Spleen (tissue), 7 donors: ENCODE data around the gene NCOR2.

ENCODE experiments used
- POLR2A ChIP-seq, 3 donors: fragments of 450-650 bp; IDR thresholded peaks; one replicate each; pipeline ENCODE4 v1.5.1; 2017; ENCODE audit warnings: antibody characterized with exemption in 3 of 3, mild to moderate bottlenecking in 1 of 3
- TF ChIP-seq, protein P1 (sequence below), 11 experiments: fragments of 200-600 bp in 7 of 11; fragments of 450-650 bp in 4 of 11; sonication (generic) in 4 of 11; IDR thresholded peaks in 8 of 11; conservative IDR thresholded peaks in 3 of 11; 1 replicate in 7 of 11; 2 replicates in 4 of 11; pipeline versions ENCODE4 v1.4.0 to v1.8.0; 2016 to 2021; ENCODE audit warnings: antibody characterized with exemption in 11 of 11, inconsistent platforms in 4 of 11, mild to moderate bottlenecking in 1 of 11
- donor health status: DM: no; HTN: no; CAD: no; lungs with moderate emphysema.
- donor health status: DM: no; HTN: no; CAD: no.
- donor health status: DM: no; HTN: no; CAD: no.

DNA sequence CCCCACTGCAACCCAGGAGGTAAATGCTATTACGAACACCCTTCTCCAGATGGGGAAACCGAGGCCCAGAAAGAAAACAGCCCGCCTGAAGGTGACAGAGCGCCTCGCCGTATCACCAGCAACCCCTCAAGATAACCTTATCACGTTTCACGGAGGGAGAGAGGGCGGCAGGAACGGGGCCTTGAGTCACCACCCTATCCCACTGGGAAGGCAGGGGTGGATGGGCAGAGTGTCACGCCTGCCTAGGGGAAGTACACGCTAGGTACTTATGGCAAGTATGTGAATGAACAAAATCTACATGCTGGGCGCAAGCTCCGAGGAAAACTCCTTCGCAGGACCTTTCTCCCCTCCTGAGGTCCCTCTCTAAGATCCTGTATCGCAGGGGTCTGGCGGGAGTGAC lies 17.8 kb downstream of the NCOR2 start:
- TF ChIP-seq, protein P1, sequence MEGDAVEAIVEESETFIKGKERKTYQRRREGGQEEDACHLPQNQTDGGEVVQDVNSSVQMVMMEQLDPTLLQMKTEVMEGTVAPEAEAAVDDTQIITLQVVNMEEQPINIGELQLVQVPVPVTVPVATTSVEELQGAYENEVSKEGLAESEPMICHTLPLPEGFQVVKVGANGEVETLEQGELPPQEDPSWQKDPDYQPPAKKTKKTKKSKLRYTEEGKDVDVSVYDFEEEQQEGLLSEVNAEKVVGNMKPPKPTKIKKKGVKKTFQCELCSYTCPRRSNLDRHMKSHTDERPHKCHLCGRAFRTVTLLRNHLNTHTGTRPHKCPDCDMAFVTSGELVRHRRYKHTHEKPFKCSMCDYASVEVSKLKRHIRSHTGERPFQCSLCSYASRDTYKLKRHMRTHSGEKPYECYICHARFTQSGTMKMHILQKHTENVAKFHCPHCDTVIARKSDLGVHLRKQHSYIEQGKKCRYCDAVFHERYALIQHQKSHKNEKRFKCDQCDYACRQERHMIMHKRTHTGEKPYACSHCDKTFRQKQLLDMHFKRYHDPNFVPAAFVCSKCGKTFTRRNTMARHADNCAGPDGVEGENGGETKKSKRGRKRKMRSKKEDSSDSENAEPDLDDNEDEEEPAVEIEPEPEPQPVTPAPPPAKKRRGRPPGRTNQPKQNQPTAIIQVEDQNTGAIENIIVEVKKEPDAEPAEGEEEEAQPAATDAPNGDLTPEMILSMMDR (IDR thresholded peaks at IDR 0.05 in 8 of 11, conservative IDR thresholded peaks at IDR 0.05 in 3 of 11), result no peak
- no peak for TF ChIP-seq POLR2A (IDR thresholded peaks at IDR 0.05)
